ENCODE results near the gene FARP1.

DNA sequence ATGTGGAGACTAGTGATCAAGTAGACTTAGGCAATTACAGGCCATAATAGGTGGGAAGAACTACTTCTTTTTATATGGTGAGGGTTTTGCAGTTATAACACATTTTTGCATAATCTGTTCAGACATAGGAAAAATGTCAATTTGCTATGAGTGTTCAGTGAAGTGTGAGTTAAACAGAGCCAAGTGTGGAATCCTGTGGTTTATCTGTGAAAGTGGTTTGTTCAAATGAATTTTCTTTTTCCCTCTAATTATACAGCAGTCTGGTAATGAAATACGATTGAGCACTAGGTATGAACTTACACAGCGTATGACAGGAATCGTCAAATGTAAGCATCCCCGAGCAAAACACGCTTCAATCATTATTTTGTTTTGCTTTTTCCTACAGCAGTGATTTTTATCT lies 255.7 kb downstream of the FARP1 start:
- TF ChIP-seq, protein P1, sequence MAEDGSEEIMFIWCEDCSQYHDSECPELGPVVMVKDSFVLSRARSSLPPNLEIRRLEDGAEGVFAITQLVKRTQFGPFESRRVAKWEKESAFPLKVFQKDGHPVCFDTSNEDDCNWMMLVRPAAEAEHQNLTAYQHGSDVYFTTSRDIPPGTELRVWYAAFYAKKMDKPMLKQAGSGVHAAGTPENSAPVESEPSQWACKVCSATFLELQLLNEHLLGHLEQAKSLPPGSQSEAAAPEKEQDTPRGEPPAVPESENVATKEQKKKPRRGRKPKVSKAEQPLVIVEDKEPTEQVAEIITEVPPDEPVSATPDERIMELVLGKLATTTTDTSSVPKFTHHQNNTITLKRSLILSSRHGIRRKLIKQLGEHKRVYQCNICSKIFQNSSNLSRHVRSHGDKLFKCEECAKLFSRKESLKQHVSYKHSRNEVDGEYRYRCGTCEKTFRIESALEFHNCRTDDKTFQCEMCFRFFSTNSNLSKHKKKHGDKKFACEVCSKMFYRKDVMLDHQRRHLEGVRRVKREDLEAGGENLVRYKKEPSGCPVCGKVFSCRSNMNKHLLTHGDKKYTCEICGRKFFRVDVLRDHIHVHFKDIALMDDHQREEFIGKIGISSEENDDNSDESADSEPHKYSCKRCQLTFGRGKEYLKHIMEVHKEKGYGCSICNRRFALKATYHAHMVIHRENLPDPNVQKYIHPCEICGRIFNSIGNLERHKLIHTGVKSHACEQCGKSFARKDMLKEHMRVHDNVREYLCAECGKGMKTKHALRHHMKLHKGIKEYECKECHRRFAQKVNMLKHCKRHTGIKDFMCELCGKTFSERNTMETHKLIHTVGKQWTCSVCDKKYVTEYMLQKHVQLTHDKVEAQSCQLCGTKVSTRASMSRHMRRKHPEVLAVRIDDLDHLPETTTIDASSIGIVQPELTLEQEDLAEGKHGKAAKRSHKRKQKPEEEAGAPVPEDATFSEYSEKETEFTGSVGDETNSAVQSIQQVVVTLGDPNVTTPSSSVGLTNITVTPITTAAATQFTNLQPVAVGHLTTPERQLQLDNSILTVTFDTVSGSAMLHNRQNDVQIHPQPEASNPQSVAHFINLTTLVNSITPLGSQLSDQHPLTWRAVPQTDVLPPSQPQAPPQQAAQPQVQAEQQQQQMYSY (CRISPR knock-in tag; IDR thresholded peaks at IDR 0.05) = no peak
- no peak for TF ChIP-seq HMG20A (CRISPR knock-in tag; IDR thresholded peaks at IDR 0.05; ENCODE audit: borderline replicate concordance)
- TF ChIP-seq ZFYVE20 (CRISPR knock-in tag; IDR thresholded peaks at IDR 0.05; ENCODE audit: borderline replicate concordance, low read depth) = no peak
- TF ChIP-seq, protein P2, sequence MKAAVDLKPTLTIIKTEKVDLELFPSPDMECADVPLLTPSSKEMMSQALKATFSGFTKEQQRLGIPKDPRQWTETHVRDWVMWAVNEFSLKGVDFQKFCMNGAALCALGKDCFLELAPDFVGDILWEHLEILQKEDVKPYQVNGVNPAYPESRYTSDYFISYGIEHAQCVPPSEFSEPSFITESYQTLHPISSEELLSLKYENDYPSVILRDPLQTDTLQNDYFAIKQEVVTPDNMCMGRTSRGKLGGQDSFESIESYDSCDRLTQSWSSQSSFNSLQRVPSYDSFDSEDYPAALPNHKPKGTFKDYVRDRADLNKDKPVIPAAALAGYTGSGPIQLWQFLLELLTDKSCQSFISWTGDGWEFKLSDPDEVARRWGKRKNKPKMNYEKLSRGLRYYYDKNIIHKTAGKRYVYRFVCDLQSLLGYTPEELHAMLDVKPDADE (CRISPR knock-in tag; IDR thresholded peaks at IDR 0.05) = no peak
- TF ChIP-seq ZNF138 (CRISPR knock-in tag; IDR thresholded peaks at IDR 0.05; ENCODE audit: low read depth) = no peak
- no peak for TF ChIP-seq JUND (CRISPR knock-in tag; IDR thresholded peaks at IDR 0.05)
- TF ChIP-seq, protein P3, sequence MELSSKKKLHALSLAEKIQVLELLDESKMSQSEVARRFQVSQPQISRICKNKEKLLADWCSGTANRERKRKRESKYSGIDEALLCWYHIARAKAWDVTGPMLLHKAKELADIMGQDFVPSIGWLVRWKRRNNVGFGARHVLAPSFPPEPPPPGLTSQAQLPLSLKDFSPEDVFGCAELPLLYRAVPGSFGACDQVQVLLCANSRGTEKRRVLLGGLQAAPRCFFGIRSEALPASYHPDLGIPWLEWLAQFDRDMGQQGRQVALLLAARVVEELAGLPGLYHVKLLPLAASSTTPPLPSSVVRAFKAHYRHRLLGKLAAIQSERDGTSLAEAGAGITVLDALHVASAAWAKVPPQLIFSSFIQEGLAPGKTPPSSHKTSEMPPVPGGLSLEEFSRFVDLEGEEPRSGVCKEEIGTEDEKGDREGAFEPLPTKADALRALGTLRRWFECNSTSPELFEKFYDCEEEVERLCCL (CRISPR knock-in tag; IDR thresholded peaks at IDR 0.05; ENCODE audit: borderline replicate concordance) = no peak

Measured in HepG2 (cell line).